Midbrain (tissue), 1 donor: ENCODE data around the gene KIAA1958.
"Not testable (repeated sequence)": the region's sequence is repeated elsewhere in the genome, so short reads cannot be mapped to it uniquely, and the experiment has no call there.

Source experiments
- DNase-seq: peaks from one replicate; lab custom pipeline; 2025; lab: John Stamatoyannopoulos, UW

Gene KIAA1958

DNA sequence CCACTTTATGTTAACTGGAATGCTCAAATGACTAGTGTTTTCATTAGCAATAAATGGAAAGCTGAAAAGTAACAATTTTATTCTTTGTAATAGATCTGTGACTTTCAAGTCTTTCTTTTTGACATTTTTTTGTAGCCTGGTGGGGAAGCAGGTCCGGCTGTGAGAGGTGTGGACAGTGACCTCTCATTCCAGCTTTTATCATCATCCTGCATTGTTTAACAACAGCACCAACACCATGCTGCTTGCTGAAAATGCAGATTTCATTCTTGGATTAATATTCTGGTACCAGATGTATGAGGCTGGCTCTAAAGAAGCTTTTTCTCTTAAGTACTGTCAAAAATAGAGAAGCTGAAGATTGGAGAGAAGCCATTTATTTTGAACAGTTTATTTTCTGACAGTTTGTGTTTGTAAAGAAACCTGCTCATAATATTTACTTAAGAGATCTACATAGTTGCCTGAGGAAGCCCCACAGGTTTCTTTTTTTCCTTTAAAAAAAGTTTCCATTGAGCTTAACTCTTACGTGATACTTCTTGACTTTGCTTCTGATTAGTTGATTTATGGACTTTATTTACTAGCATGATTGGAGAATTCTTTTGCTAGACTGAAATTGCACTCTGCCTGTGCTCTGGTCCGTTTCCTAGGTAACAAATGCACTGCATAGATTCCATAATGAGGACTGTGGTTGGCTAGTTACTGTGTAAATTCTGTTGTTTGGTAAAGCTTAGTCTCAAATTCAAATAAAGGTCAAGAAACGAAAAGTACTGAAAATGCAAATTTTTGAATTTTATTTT, 3.4 kb downstream of the KIAA1958 start:
- DNase-seq: peak; percentile 20

DNA sequence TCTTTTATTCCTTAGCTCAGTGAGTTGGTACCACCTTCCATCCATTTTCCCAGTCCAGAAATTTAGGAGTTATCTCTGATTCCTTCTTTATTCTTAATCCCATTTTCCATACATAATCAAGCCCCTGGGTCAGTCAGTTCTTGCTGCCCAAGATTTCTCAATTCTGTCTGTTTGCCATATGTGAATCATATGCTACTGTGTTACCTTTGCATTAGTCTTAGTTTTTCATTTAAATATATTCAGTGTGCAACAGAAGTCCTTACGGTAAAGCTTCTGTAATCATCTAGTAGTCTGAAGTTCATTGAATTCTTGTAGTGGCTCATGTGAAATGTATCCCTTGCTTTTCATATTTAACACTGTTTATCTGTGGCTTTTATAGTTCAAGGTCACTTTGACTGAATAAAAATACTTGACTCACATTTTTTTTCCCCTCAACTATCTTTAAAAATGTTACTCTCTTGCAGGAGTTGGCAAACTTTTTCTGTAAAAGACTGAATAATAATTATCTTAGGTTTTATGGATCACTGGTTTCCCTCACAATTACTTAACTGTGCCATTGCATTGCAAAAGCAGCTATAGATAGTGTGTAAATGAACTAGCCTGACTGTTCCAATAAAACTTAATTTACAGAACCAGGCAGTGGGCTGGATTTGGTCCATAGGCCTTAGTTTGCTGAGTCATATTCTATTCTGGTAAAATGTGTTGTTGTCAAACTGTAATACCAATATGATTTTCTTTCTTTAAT, 6.9 kb downstream of the KIAA1958 start:
- no peak for DNase-seq

DNA sequence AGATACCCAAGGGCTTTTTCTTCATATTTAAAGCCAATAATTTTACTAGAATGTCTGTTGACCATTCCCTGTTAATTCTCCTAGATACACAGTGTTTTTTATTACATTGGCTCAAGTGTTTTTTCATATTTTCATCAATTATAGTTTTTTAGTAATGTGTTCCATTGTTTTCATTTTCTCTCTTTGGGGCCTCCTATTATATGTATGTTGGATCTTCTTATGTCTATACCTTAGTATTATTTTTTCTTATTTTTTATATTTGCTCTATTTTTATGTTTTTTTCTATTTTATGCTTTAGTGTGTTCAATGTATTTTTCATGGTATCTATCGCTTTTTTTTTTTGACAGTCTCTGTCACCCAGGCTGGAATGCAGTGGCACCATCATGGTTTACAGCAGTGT, 7.5 kb downstream of the KIAA1958 start:
- DNase-seq: no peak

DNA sequence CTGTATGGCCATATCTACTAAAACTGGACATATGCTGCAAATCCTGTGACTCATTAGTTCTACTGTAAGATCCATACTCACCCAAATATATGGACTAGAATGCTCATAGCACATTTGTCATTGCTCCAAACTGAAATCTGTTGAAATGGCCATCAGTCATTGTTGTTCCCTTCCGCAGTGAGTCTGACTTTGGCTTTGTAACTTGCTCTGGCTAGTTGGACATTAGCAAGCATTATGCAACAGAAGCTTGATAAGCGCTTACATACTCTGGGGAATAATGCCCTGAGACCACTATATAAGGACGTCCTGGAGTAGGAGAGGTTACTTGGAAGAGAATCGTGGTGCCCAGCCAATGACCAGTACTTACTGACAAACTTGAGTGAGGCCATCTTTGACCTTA, 9.0 kb downstream of the KIAA1958 start:
- no peak for DNase-seq

DNA sequence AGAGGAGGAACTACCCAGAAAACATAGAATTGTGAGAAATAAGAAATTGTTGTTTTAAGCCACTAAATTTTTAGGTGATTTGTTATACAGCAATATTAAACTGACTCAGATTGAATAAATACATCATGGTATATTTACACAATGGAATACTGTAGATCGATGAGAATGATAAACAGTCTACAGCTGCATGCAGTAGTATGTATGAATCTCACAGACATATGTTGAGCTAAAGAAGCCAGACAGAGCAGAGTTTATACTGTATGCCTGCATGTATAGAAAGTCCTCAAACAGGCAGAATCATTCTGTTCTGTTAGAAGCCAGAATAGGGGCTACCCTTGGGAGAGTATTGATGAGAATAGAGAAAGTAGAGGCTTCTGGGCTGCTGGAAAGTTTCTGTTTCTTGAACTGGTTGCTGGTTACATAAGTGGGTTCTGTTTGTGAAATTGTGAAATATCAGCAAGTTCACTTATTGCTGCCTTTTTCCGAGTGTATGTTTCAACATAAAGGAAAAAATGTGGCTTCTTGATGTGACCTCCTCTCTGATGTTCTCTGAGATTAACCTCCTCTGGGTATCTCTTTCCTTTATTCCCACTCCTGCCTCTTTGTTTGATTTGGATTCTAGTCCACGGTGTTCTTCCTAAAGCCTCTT, 9.6 kb downstream of the KIAA1958 start:
- no peak for DNase-seq

DNA sequence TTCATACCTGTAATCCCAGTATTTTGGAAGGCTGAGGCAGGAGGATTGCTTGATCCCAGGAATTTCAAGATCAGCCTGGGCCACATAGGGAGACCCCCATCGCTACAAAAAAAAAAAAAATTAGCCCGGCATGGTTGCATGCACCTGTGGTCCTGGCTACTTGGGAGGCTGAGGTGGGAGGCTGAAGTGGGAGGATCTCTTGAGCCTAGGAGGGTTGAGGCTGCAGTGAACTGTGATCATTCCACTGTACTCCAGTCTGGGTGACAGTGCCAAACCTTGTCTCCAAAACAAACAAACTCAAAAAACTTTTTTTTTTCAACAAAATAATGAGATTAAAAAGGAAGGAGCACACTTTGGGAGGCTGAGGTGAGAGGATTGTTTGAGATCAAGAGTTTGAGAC, 14.2 kb downstream of the KIAA1958 start:
- DNase-seq: no peak

DNA sequence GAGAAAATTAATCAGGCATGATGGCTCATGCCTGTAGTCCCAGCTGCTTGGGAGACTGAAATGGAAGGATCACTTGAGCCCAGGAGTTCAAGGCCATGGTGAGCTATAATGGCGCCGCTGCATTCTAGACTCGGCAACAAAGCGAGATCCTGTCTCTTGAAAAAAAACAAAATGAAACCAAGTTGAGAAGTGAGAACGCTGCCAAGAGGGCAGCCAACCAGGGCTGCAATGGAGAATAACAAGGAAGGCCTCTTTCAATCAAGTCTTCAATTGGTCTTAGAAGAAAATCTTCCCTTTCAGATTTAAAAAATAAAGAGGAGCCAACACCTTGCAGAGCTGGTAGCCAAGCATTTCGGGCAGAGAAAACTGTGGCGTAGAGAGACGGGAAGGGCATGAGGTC, 14.7 kb downstream of the KIAA1958 start:
- DNase-seq: peak; percentile 23

DNA sequence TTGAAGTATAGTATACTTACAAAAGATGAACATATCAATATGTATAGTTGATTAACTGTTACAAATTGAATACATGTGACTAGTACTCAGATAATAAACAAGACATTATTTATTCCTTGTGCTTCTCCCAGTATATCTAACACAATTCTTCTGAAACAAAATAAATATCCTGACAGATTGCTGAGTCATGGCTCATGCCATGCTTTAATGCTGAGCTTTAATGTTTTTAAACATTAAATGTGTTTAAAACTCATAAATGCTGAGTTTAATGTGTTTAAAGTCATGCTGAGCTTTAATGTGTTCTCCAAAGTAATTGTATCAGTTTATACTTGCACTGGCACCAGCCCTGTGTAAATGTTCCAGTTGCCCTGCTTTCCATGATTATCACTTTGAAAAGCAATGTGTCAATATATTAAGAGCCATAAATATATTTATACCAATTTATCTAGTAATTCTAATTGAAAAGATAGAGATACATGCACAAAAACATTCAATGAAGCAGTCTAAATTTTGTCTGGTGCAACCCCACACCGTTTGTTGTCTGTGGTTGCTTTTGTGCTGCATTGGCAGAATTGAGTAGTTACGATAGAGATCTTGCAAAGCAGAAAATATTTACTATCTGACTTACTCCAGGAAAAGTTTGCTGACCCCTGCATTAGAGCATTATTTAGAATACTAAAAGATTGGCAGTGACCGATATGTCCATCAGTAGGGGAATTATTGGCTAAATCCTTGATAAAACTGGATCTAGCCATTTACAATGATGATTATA, 15.7 kb downstream of the KIAA1958 start:
- no peak for DNase-seq

DNA sequence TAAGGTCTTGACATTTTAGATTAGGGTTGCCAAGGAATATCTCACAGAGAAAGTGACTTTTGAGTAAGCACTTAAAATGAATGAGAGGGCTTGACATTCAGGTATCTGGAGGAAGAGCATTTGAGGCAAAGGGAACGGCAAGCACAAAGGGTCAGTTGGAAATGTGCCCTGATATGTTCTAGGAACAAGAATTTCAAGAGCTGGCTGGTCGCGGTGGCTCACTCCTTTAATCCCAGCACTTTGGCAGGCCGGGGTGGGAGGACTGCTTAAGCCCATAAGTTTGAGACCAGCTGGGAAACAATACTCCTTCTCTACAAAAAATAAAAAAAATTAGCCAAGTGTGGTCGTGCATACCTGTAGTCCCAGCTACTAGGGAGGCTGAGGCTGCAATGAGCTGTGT, 16.5 kb downstream of the KIAA1958 start:
- DNase-seq: peak; percentile 29

DNA sequence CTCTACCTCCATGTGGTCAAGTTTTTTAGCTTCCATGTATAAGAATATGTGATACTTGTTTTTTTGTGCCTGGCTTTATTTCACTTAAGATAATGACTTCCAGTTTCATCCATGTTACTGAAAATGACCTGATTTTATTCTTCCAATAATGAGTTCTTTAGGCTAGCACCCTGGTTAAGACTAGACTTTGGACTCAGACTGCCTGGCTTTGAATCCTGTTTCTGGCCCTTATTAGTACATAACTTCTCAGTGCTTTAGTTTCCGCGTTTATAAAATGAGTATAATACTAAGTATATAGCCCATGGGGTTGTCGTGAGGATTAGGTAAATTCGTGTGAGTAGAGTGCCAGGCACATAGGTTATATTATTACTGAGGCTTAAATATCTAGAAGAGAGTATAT, 18.5 kb downstream of the KIAA1958 start:
- no peak for DNase-seq

DNA sequence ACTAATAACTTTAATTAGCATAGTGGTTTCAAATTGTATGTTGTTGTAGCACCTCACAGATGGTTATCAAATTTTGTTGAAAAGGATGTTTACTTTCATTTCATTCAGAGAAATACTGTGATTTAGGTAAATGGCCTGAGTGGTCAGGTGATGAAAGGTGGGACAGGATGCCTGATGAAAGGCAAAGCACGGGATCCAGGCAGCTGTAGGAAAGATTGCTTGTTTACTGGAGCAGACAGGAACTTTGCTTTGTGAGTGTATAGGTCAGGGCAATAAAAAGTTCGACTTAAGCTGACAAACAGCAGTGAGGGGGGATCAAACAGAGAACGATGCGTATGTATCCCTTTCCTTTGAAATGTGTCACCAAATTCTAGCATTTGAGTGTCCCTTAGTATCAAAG, 19.0 kb downstream of the KIAA1958 start:
- no peak for DNase-seq

DNA sequence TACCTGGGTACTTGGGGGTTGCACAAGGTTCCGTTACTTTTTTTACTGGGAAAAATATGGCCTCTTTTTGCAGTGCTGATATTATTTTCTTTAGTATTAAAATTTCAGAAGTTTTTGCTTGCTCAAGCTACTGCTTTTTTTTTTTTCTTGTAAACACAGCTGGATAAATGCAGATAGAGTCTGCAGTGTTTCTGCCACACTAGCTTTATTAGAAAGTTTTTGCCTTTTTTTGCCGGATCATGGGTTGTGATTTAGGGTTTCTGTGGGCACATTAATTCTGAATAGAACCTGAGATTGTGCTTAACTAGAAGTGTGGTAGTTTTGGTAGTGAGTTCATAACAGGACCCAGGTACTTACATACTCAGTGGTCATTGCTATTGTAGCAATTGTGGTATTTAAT, 19.9 kb downstream of the KIAA1958 start:
- no peak for DNase-seq

DNA sequence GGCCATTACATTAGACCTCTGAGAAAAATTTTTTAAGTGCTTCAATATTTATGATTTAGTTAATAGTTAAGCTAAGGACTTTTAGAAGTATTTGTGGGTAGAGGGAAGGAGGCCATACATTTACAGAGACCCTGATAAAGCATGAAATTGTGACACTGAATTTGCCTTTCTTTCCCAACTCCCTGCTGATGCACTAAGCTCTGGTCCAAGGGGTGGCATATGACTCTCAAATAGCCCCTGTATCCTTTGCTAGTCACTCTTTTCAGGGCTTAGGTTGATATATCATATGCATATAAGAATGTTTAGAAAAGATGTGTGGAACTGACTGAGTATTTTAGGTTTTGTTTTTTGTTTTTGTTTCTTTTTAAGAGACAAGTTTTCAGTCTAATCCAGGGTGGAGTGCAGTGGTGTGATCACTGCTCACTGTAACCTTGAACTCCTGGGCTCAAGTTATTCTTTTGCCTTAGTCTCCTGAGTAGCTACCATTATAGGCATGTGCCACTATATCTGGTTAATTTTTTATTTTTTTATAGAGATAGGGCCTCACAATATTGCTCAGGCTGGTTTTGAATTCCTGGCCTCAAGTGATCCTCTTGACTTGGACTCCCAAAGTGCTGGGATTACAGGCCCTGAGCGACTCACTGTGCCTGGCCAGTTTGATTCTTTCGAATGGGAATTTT, 20.5 kb downstream of the KIAA1958 start:
- no peak for DNase-seq

DNA sequence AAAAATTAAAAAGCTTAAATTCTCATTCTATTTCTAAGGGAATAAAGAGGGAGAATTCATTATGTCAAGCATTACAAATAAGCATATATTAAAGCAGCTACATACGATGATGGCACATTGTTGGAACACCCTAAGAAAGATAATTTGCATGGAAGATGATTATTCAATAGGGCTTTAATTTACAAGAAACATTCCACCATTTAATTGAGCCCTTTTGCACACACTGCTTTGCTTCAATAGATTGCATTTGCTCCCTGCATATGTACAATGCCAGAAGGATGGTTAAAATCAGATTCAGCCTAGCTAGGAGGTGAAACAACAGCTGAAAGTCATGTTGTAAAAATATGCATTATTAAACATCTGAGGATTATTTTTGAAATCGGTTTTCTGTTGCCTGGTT, 21.8 kb downstream of the KIAA1958 start:
- no peak for DNase-seq

DNA sequence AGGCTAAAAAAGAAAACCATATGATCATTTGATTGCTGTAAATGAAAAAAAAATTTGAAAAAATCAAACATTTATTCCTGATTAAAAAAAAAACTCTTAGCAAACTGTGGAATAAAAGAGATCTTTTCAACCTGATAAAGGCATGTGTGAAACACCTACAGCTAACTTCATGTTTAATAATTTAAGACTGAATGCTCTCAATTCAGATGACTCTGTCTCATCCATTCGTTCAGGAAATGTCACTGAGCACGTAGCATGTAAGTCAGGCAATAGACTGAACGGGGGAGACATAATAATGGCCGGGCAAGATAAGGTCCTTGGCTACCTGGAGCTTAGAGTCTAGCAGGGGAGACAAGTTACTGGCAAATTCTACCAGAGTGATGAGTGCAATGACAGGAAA, 25.8 kb downstream of the KIAA1958 start:
- DNase-seq: not testable (repeated sequence)

DNA sequence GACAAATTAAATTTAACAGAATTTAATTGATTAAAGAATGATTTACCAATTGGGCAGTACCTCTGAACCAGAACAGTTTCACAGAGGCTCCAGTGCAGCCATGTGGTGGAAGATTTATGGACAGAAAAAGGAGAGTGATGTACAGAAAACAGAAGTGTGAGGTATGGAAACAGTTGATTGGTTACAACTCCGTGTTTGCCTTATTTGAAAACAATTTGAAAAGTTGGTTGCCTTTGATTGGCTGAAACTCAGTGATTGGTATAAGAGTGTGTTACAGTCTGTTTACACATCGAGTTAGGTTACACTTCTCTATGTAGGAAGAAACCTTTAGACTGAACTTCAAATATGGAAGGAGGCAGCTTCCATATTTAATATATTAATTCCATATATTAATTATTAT, 30.1 kb downstream of the KIAA1958 start:
- no peak for DNase-seq

DNA sequence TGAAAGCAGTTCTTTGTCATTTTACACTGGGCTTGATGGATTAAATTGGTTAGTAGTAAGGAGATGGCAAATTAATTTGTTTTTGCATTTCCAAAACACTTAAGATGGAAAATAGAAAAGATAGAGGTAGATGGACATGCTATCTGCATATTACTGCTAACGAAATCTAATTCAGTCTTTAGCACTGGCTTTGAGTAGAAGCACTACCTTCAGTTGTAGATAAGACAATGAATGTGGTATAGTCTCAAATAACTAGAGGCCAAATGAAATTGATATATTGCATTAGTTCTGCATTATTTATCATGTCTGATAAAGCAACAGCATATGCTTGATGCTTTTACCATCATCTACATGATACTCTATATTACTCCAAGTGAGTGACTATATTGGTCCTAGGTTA, 33.4 kb downstream of the KIAA1958 start:
- DNase-seq: no peak

DNA sequence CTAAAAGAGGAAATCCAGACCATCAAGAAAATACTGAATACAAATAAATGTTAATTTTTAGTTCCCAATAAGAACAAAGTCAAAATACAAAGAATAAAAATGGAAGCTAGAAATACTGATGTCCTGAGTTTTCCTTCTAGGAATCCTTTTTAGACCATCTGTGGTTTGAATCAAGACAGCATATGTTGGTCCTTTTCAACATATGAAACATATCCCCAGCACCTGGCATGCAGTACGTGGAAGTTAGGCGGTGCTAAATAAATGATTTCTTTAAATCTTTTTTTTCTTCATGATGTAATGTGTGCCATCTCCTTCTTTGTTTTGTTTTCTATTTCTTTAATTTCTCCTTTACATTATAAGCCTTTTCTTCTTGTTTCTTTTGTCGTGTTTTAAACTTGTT, 34.0 kb downstream of the KIAA1958 start:
- DNase-seq: no peak

DNA sequence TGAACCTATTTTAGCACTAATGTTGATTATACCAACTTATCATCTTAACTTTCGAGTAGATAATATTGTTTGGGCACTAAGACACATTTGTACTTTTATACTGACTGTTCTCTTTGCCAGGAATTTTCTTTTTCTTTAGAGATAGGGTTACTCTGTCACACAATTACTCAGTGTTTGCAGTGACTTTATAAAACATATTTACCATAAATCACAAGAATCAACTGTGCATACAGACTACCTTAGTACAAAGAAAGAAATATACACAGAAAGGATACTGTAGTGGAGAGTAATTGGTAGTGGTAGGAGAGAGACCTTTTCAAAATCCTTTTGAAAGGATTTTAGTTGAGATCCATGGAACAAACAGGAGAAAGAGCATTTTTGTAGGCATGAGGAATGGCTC, 40.3 kb downstream of the KIAA1958 start:
- DNase-seq: no peak

DNA sequence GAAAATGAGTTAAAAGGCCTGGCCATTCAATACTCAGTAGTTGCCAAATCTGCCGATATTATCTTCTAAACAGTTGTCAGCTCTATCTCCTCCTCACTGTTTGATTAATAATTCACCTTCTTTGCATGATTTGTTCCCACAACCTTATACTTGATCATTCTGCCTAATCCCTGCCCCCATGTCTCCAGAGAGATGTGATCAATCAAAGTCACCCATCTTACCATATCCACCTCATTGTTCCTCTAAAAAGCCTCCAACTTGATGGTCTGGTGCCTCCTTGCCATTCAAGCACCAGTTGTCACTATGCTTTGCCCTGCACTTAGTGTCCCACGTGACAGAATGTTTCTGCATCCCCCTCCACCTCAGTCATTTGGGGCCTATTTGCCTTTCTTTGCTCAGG, 41.3 kb downstream of the KIAA1958 start:
- no peak for DNase-seq

DNA sequence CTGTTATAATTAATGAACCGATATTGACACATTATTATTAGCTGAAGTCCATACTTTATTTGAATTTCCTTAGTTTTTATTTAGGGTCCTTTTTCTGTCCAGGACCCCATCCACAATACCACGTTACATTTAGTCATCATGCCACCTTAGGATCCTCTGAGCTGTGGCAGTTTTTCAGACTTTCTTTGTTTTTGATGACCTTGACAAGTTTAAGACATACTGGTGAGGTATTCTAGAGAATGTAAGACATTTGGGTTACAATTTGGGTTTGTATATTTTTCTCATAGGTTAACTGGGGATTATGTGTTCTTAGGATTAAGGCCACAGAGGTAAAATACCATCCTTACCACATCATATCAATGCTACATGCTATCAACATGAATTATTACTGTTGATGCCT, 42.7 kb downstream of the KIAA1958 start:
- no peak for DNase-seq

DNA sequence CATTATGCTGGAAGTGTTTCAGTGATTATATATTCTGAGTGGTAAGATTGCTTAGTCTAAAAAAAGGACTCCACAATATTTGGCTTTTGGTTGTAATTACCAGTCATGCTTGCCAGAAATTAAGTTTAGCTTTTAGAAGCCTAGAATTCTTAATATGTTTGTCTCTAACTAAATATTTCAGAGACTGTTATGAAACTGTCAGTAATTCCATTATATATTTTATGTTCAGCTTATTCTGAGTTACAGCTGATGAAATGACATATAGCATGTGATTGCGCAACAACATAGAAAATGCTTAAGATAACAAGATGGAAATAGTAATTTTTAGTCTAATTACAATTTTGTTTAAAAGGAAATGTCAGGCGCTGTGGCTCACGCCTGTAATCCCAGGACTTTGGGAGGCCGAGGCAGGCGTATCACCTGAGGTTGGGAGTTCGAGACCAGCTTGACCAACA, 44.2 kb downstream of the KIAA1958 start:
- DNase-seq: no peak
